ENCODE measurements around the gene EFNA3.

EFNA3 gene

GRCh38 chr1:155136748-155137147, 58.1 kb downstream of the EFNA3 start:
- no peak for DNase-seq

Measured in SIG-M5 (cell line).